Measurements from ENCODE around the gene WNT16.

GRCh38 chr7:121280656-121281055 is 48.1 kb upstream of the WNT16 start:
- TF ChIP-seq EZH2 (IDR thresholded peaks at IDR 0.05) (no peak), POLR2AphosphoS5 (IDR thresholded peaks at IDR 0.05; ENCODE audit: borderline replicate concordance, low read depth, low read length) (no peak), FOXP2 (optimal IDR thresholded peaks at IDR 0.05; ENCODE audit: control extremely low read depth, extremely low read length, insufficient read depth) (no peak)
